Lung microvascular endothelial cell (primary cell): ENCODE data around the gene DAG1. TPM values are rescaled to one million over a fixed set of nuclear protein-coding genes. Genes with fewer than 3 reads are reported as not detected.
A peak's percentile ranks its signal among the peaks of the same experiment; 100 is the strongest.
"Not testable (repeated sequence)": the region's sequence is repeated elsewhere in the genome, so short reads cannot be mapped to it uniquely, and the experiment has no call there.

Experiments used
- DNase-seq, 2 donors: peaks; one replicate each; pipeline versions ENCODE4 v3.0.0 to v3.0.0-alpha.2; 2010; ENCODE audit warnings: low read depth in 2 of 2
- total RNA-seq: library from RNA; depleted of rRNA; stranded (reverse); fragments of >200 nt; gene quantifications from 2 replicates; pipeline ENCODE4 v1.2.1, GENCODE V29; 2014

The DAG1 gene
- total RNA-seq, 1 donor from 2014 or later: 26.2 TPM

DNA sequence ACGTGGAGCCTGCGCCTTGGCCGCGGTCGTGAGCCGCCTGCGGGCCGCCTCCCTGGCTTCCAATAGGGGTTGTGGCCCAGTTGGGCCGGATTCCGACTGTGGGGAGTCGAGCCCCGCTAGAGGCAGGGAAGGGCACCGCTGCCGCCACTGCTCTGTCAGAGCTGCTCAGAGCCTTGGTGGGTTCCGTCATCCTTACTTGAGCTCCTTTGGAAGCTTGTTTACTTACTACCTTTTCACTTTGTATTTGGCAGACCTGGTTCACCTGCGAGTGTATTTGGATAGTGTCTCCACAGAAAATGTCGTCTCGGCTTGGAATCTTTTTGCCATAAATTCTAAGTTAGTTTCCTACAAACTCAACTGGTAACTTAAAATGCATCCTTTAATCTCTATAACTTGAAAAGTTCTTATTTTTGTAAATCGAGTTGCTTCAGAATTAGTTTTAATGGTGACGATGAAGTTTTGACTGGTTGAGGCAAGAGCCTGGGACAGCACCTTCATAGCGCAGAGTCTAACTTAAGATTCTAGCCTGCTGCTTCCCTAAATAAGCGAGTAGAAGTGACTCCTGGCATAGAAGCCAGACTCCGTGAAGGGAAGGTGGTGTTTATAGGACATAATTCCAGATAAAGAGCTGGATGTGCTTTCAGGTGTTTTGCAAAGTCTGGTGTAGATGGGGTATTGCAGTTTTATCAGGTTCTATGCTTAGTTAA is 800 bp downstream of the DAG1 start:
- DNase-seq: peak; percentile 6 to 24

DNA sequence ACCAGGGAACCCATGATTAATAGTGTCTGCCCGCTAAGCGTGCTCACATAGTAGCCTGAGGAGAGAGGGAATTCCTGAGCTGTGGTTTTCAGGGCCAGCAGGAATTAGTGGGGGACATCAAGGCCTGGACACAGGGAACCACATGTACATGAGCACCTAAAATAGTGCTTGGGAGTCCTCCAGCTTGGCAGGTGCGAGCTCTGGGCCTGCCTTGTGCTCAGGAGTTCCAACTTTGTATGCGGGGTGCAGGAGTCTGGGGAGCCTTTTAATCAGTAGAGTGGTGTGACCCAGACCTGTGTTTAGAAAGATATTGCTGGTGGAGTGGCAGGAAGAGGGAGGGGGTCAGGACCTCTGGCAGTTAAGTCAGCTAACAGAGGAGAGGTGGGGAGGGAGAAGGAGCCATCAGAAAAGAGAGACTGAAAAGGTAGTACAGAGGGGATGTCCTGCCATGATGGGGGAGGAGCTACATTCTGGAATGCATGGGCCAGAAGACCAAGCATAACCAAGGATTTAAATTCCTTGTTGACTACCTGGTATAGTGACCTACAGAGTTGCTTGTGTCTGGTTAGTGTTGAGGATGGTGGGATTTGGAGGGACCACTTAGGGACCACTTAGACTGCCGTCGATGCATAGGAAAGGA is 1.9 kb downstream of the DAG1 start:
- no peak for DNase-seq

DNA sequence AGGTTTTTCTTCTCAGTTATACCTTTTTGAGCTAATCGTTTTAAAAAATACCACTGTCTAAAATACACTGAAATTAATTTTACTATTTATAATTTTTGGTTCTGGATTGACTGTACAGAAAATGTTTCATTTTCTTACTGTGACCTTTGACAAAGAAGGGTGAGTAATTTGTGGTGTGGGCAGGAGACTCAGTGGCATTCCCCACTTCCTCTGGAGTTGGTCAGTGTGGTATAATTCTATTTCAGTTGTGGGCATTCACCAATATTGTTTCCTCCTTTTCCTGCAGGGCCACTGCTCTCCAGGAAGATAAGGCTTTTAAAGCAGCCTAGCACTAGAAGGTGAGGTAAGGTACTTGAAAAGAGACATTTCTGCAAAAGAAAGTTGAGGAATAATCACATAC is 6.5 kb downstream of the DAG1 start:
- DNase-seq: peak; percentile 14 to 32

DNA sequence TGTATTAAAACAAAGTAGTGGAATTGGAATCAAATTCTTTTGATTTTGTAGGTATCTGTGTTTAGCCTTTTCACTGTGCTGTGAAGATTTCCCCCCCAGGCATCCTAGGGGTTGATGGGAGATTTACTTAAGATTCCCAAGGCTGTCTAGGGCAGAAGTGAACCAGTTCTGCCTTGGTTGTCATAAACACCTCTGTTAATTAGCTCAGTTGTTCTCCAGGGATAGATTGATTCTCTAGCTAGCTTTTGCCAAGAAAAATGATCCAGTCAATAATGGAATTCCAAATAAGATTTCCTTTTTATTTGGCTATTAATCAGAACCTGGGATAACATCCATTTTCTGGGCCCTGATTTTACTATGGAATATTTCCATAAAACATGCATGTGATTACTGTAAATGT is 12.7 kb downstream of the DAG1 start:
- DNase-seq: no peak

DNA sequence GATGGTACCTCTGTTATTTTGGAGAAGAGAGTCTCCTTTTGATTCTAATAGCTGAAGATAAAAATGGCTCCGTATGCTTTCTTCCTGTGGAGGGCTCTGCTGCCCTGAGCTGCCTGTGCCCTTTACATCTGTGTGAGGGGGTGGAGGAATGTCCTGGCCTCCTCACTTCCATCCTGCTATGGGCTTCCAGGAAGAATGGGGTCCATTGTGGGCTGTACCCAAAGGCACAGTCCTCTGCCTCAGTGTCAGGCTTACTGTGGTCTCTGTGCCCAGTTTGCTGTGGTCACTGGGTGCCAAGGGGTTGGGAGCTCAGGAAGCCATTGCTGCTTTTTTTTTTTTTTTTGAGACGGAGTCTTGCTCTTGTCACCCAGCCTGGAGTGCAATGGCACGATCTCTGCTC is 14.4 kb downstream of the DAG1 start:
- no peak for DNase-seq

DNA sequence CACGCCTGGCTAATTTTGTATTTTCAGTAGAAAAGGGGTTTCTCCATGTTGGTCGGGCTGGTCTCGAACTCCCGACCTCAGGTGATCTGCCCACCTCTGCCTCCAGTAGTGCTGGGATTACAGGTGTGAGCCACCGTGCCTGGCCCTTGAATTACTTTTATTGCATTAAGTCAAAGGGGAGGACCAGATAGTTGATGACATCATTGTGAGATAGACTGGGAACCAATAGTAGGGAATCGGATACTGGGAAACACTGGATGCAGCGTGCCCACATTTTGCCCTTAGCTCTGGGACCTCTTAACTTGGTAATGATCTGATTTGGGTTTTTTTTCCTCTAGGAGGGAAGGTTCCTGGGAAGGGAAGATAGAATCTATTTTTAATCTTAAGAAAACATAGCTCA is 19.2 kb downstream of the DAG1 start:
- no peak for DNase-seq

DNA sequence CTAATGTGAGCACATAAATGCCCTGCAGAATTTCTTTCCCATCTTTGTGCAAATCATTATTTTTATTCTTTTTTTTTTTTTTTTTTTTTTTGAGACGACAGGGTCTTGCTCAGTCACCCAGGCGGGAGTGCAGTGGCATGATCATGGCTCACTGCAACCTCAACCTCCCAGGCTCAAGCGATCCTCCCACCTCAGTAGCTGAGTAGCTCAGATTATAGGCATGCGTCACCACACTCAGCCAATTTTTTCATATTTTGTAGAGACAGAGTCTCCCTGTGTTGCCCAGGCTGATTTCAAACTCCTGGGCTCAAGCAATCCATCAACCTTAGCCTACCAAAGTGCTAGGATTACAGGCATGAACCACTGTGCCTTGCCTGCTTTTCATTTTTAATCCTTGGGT is 22.9 kb downstream of the DAG1 start:
- no peak for DNase-seq

DNA sequence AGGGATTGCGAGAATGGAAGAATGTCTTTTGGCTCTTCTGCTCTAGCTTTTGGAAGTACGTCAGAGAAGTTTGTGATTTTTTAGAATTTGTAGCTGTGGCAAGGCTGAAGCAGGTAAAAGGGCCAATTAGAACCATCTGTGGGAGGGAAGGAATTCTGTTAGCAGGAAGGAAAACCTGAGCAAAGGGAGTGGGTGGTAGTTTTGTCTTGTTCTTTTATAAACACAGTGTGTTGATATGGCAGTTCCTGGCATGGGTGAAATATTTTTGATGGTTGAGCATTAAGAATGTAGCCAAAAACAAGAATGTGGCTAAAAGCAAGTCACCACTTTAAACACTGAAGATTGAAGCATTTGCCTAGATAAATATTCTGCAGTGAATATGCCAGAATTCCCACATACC is 23.8 kb downstream of the DAG1 start:
- no peak for DNase-seq

DNA sequence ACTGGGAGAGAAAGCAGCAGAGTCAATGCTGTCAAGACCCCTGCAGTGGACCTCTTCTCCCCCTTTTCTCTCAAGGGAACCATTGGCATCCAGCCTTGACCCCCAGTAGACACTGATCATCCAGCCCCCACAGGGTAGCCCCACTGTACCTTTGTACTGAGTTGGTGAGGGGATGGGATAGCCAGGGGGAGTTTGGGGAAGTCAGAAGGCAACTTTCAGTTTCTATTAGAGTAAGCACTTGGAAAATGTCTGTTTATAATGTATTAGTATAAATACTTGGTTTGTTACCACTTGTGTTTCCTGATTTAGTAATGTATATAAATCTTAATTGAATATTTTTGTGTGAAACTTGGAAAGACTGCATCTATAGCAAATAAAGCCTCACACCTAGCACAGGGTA is 25.0 kb downstream of the DAG1 start:
- DNase-seq: no peak

DNA sequence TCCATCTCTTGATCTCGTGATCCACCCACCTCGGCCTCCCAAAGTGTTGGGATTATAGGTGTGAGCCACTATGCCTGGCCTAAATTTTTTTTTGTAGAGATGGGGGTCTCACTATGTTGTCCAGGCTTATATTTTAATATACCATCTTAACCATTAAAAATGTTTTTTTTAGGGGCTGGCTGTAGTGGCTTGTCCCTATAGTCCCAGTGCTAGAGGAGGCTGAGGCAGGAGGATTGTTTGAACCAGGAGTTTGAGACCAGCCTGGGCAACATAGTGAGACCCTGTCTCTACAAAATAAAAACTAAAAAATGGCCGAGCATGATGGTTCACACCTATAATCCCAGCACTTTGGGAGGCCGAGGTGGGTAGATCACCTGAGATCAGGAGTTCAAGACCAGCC is 26.8 kb downstream of the DAG1 start:
- not testable (repeated sequence) for DNase-seq

DNA sequence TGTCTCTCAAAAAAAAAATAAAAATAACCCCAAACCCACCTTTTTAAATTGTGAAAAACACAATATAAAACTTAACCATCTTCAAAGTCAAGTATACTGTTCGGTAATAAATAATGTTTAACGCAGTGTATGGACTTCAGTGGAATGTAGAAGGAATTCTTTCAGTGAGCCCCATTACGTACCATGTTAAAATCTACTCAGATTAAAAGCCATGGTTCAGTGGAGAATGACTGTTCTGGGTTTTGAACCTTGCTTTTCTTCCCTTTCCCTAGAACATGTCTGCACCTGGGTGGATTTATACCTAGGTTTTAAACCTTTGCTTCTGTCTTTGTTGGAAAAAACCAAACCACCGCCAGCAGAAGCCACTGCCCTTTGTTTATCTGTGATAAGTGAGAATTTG is 27.5 kb downstream of the DAG1 start:
- DNase-seq: no peak

DNA sequence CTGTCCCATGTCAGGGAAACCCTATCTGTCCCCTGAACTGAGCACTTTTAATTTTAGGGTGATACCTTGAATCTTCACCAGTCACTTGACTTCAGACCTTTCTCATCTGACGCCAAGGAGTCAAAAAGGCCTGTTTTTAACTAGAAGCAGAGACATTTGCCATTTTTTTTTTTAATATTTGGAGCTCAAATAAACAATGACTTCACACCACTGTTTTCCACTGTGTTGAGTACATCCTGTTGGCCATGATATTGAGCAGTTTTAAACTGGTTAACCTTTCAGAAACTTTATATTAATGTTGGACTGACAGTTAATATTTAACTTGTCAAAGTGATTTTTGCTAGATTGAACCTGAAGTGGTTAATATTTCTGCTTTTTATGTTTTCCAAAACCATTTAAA is 28.2 kb downstream of the DAG1 start:
- DNase-seq: peak; percentile 41 to 55

DNA sequence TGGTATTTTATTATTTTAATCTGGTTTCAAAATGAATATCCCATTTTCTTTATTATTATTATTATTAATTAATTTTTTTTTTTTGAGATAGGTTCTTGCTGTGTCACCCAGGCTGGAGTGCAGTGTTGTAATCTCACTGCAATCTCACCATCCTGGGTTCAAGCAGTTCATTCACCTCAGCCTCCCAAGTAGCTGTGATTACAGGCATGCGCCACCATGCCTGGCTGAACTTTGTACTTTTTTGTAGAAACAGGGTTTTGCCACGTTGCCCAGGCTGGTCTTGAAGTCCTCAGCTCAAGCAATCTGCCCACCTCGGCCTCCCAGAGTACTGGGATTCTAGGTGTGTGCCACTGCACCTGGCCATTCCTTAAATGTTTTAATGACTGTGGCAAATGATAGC is 28.6 kb downstream of the DAG1 start:
- no peak for DNase-seq

DNA sequence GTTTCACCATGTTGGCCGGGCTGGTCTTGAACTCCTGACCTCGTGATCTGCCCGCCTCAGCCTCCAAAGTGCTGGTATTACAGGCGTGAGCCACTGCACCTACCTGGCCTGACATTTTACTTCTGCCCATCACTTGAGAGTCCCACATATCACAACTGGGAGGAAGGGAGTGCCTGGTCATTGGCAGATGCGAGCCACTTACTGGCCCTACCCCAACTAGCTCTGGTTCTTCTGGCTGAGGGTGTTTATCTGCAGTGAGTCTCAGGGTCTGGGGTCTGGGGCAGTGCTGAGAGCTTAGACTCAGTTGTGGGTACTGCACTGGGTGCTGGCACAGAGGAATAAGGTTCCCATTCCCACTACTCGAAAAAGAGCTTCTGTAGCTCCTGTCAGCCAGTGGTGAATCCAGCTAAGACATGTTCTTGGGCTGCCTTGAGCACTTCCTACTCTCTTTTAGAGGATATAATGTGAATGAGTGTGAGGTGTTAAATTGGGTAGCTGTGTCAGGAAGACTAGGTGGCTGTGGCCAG is 30.2 kb downstream of the DAG1 start:
- no peak for DNase-seq

DNA sequence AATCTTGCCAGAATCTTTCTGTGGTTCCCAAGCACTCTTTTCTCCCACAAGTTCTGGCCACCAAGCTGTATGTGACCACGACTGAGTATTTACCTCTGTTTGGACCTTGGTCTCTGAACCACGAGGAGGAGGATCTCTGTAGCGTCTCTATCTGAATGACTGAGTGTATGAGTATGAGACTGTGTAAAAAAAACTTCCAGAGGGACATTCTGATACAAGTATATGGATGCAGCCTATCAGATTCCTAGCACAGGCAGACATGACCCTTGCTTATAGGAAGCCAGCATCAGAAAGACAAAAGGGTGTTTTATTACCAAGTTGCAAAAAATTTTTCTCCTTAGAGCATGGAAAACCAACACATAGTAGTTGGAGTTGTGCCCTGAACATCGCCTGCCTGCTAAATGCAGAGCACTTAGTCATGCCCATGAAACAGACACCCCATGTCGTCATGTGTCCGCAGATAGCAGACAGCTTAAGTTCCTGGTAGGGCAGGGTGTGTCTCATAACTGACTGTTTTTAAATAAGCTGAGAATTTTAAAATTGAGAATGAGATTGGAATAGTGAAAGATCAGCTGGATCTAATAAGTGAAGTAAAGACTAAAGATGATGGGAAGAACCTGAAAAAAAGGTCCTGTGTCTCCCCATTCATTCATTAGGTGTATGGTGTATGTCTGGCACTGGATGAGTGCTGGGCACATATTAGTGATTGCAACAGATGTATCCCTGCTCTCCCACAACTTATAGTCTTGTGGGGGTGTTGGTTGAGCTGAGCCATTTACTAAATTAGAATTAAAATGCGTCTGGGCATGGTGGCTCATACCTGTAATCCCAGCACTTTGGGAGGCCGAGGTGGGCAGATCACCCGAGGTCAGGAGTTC is 30.9 kb downstream of the DAG1 start:
- peak; percentile 69 to 93 for DNase-seq

DNA sequence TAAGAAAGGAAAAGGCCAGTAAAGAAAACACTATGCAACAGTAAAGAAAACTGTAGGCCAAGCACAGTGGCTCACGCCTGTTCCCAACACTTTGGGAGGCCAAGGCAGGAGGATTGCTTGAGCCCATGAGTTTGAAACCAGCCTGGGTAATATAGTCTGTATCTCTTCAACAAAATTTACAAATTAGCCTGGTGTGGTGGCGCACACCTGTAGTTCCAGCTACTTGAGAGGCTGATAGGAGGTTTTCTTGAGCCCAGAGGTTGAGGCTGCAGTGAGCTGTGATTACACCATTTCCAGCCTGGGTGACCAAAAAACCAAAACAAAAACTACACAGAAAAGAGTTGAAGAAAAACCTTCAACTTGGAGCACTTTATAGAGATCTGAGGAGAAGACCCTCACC is 31.8 kb downstream of the DAG1 start:
- DNase-seq: no peak

DNA sequence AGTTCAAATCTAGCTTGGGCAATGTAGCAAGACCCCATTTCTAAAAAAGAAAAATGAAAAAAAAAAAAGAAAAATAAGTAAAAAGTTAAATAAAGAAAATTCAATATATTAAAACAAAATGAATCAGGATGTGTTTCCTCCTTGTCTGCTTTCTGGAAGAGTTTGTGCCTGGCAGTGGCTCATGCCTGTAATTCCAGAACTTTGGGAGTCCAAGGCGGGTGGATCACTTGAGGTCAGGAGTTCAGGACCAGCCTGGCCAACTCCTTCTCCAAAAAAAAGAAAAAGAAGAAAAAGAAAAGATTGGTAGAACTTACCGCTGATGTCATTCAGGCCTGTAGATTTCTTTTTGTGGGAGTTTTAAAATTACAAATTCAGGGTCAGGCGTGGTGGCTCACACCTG is 36.8 kb downstream of the DAG1 start:
- no peak for DNase-seq

DNA sequence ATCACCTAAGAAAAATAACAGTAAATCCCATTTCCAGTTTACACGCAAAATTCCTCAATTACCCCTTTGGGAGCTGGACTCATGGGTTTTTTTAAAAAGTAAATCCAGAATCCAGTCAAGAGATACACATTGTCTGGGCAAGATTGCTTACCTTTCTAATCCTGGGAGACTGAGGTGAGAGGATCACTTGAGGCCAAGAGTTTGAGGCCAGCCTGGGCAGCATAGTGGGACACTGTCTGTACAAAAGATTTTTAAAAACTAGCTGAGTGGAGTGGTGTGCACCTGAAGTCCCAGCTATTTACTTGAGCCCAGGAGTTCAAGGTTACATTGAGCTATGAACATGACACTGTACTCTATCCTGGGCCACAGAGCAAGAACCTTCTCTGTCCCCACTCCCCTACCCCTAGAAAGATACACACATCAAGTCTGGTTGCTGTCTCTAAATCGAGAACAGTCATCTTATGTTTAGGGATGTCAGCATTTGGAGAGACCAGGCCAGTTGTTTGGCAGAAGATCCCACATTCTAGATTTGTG is 39.0 kb downstream of the DAG1 start:
- no peak for DNase-seq

DNA sequence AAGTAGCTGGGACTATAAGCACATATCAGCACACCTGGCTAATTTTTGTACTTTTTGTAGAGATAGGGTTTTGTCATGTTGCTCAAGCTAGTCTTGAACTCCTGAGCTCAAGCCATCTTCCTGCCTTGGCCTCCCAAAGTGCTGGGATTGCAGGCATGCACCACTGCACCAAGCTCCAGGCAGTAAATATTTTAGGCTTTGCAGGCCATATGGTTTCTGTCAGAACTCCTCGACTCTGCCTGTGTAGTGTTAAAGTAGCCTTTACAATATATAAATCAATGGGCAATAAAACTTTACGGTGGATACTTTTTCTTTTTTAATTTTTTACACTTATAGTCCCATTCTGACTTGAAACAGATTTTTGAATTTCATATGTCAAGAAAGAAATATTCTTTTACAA is 41.6 kb downstream of the DAG1 start:
- no peak for DNase-seq

DNA sequence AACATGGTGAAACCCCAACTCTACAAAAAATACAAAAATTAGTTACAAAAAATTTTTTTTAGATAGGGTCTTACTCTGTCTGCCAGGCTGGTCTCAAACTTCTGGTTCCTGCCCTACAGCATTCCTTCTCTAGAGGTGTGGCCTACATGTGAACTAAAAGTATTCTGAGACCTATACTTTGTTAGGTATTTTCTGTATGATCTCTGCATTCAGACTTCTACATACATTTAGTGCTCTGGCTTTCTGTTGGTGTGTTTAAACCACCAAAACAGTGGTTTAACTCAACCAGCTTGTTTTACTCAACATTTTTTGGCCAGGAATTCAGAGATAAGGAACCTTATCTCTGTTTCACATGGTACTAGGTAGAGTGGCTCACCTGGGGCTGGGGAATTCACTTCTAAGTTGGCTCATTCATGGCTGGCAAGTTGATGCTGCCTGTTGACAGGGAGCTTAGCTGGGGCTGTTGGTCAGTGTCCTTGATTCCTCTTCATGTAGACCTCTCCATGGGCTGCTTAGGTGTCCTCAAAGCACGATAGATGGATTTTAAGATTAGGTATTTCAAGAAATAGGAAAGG is 42.8 kb downstream of the DAG1 start:
- no peak for DNase-seq

DNA sequence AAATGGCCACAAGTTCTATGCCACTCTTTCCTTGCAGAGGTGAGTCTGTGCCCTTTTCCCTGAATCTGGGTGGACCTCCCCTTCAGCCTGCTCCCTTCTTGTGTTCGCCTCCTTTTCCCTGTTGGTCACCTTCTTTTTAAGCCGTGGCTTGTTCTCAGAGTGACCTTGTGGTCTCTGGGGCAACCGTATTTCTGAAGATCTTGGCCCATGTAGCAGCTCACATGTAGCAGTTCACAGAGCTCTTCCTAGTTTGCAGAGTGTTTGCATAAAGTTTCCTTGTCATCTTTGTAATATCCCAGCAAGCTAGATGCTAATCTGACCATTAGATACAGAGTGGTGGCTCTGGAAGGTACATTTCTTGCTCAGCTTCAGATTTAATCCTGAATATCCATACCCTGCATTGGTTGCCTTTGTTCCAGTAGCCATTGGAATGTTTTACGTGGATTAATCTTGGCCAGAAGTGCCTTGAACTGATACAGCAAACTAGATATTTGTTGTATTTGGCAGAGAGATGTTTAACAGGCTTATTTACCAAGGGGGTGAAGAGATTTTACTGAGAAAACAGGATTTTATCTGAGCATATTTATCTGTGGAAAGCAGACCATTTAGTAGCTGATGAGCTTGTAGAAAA is 43.5 kb downstream of the DAG1 start:
- no peak for DNase-seq
